ENCODE results near the gene REEP3.

DNA sequence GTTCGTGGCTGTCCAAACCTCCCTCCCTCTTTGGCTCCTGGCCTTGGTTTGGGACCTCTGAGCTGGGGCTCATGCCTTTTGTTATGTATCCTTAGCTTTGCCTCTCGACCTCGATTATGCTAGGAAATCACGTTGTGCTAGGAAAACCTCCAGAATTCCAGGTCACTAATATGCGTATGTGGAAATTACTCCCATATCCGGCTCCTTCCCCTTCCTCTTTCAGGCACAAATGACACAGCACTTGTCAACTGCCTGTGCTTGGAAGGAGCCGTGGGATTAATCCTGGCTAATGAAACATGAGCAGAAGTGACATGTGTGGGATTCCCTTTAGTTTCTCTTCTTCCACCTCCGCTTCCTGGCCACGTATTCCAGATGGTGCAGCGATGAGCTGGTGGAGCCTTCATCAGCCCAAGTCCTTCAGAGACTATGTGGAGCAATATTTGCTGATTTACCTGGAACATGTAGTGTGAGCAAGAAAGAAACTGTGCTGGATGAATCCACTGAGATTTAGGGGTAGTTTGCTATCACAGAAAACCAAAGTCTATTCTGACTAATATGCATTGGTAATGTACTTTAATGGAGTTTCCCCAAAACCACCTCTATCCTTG, 149.2 kb downstream of the REEP3 start:
- TF ChIP-seq CTCF (IDR thresholded peaks at IDR 0.05; ENCODE audit: low read length) (no peak), EZH2 (optimal IDR thresholded peaks at IDR 0.05; ENCODE audit: low read depth, low read length) (no peak), EZH2phosphoT487 (IDR thresholded peaks at IDR 0.05; ENCODE audit: low read length) (no peak)

Measured in MM.1S (cell line).